ENCODE data around the gene KLHDC7B. TPM values are rescaled to one million over a fixed set of nuclear protein-coding genes. Genes with fewer than 3 reads are reported as not detected.
A peak's percentile ranks its signal among the peaks of the same experiment; 100 is the strongest.
"Not testable (repeated sequence)": the region's sequence is repeated elsewhere in the genome, so short reads cannot be mapped to it uniquely, and the experiment has no call there.

KLHDC7B gene
- polyA plus RNA-seq, 4 donors, result 0.10 to 0.28 TPM; not detected in 2

GRCh38 chr22:50530580-50530876 lies 15.2 kb upstream of the KLHDC7B start:
- H3K4me1 ChIP-seq (ENCODE audit: control insufficient read depth in 3 of 3, insufficient read depth in 2 of 3, low read depth in 1 of 3, low read length in 2 of 3), result peaks cover 0 to 52% (median 6%) of the 10 kb centered on the region in 3 donors
- H3K9me3 ChIP-seq (ENCODE audit: control insufficient read depth in 2 of 2, insufficient read depth in 1 of 2, low read depth in 1 of 2, low read length in 1 of 2), result no peaks in the 10 kb centered on the region
- peak overlapping the region; percentile 84 to 100 (median 95) for H3K27ac ChIP-seq (ENCODE audit: low read depth in 1 of 3, low read length in 2 of 3)
- peak overlapping the region; percentile 45 to 76 (median 57) for H3K4me3 ChIP-seq (ENCODE audit: low read depth in 1 of 3, low read length in 3 of 3)
- peaks cover 0 to 3% (median 0%) of the 10 kb centered on the region in 3 donors for H3K36me3 ChIP-seq (ENCODE audit: control insufficient read depth in 3 of 3, insufficient read depth in 2 of 3, low read depth in 1 of 3, low read length in 3 of 3)
- FAIRE-seq (no peak), DNase-seq (no peak)
- H3K27me3 ChIP-seq (ENCODE audit: control insufficient read depth in 3 of 3, insufficient read depth in 3 of 3, low read length in 3 of 3), result peaks cover 0 to 37% (median 0%) of the 10 kb centered on the region in 3 donors
- WGBS, 3 donors, result 0 to 2% (median 0%) methylated on average over 14 to 21 of the region's 21 CpGs

- DNase-seq (peak; percentile 91 to 93), FAIRE-seq (no peak)
- H3K4me3 ChIP-seq (ENCODE audit: low read depth in 1 of 3, low read length in 3 of 3), result peak overlapping the region; percentile 45 to 76 (median 57)
- peaks cover 0 to 37% (median 0%) of the 10 kb centered on the region in 3 donors for H3K27me3 ChIP-seq (ENCODE audit: control insufficient read depth in 3 of 3, insufficient read depth in 3 of 3, low read length in 3 of 3)
- peak overlapping the region; percentile 84 to 100 (median 95) for H3K27ac ChIP-seq (ENCODE audit: low read depth in 1 of 3, low read length in 2 of 3)
- peaks cover 0 to 52% (median 6%) of the 10 kb centered on the region in 3 donors for H3K4me1 ChIP-seq (ENCODE audit: control insufficient read depth in 3 of 3, insufficient read depth in 2 of 3, low read depth in 1 of 3, low read length in 2 of 3)
- H3K36me3 ChIP-seq (ENCODE audit: control insufficient read depth in 3 of 3, insufficient read depth in 2 of 3, low read depth in 1 of 3, low read length in 3 of 3), result peaks cover 0 to 3% (median 0%) of the 10 kb centered on the region in 3 donors
- 1 to 2% (median 1%) methylated on average over 48 to 53 of the region's 53 CpGs for WGBS, 3 donors
- no peaks in the 10 kb centered on the region for H3K9me3 ChIP-seq (ENCODE audit: control insufficient read depth in 2 of 2, insufficient read depth in 1 of 2, low read depth in 1 of 2, low read length in 1 of 2)
These were observed 14.7 kb upstream of the KLHDC7B start for GRCh38 chr22:50530877-50531545.

GRCh38 chr22:50531546-50531961 lies 14.1 kb upstream of the KLHDC7B start:
- H3K4me3 ChIP-seq (ENCODE audit: low read depth in 1 of 3, low read length in 3 of 3), result peak overlapping the region; percentile 45 to 76 (median 57)
- peaks cover 0 to 50% (median 6%) of the 10 kb centered on the region in 3 donors for H3K4me1 ChIP-seq (ENCODE audit: control insufficient read depth in 3 of 3, insufficient read depth in 2 of 3, low read depth in 1 of 3, low read length in 2 of 3)
- peaks cover 0 to 3% (median 0%) of the 10 kb centered on the region in 3 donors for H3K36me3 ChIP-seq (ENCODE audit: control insufficient read depth in 3 of 3, insufficient read depth in 2 of 3, low read depth in 1 of 3, low read length in 3 of 3)
- no peaks in the 10 kb centered on the region for H3K9me3 ChIP-seq (ENCODE audit: control insufficient read depth in 2 of 2, insufficient read depth in 1 of 2, low read depth in 1 of 2, low read length in 1 of 2)
- peak overlapping the region; percentile 84 to 100 (median 95) for H3K27ac ChIP-seq (ENCODE audit: low read depth in 1 of 3, low read length in 2 of 3)
- WGBS, 3 donors, result 1% methylated on average over 14 to 44 of the region's 44 CpGs
- FAIRE-seq, result no peak
- peaks cover 0 to 37% (median 0%) of the 10 kb centered on the region in 3 donors for H3K27me3 ChIP-seq (ENCODE audit: control insufficient read depth in 3 of 3, insufficient read depth in 3 of 3, low read length in 3 of 3)
- peak; percentile 62 to 78 for DNase-seq

GRCh38 chr22:50531962-50532674 lies 13.6 kb upstream of the KLHDC7B start:
- FAIRE-seq, result no peak
- Histone ChIP-seq H3K4me3 (ENCODE audit: low read depth in 1 of 3, low read length in 3 of 3) (peak overlapping the region; percentile 45 to 76 (median 57)), H3K9me3 (ENCODE audit: control insufficient read depth in 2 of 2, insufficient read depth in 1 of 2, low read depth in 1 of 2, low read length in 1 of 2) (no peaks in the 10 kb centered on the region), H3K27me3 (ENCODE audit: control insufficient read depth in 3 of 3, insufficient read depth in 3 of 3, low read length in 3 of 3) (peaks cover 0 to 37% (median 0%) of the 10 kb centered on the region in 3 donors), H3K27ac (ENCODE audit: low read depth in 1 of 3, low read length in 2 of 3) (peak overlapping the region; percentile 84 to 100 (median 95)), H3K4me1 (ENCODE audit: control insufficient read depth in 3 of 3, insufficient read depth in 2 of 3, low read depth in 1 of 3, low read length in 2 of 3) (peaks cover 0 to 46% (median 6%) of the 10 kb centered on the region in 3 donors), H3K36me3 (ENCODE audit: control insufficient read depth in 3 of 3, insufficient read depth in 2 of 3, low read depth in 1 of 3, low read length in 3 of 3) (peaks cover 0 to 3% (median 0%) of the 10 kb centered on the region in 3 donors)
- WGBS, 3 donors, result 3 to 5% (median 5%) methylated on average over 34 to 56 of the region's 56 CpGs
- peak; percentile 74 to 85 for DNase-seq

- Histone ChIP-seq H3K9me3 (ENCODE audit: control insufficient read depth in 2 of 2, insufficient read depth in 1 of 2, low read depth in 1 of 2, low read length in 1 of 2) (no peaks in the 10 kb centered on the region), H3K4me1 (ENCODE audit: control insufficient read depth in 3 of 3, insufficient read depth in 2 of 3, low read depth in 1 of 3, low read length in 2 of 3) (peaks cover 0 to 46% (median 4%) of the 10 kb centered on the region in 3 donors), H3K4me3 (ENCODE audit: low read depth in 1 of 3, low read length in 3 of 3) (no peak overlapping the region), H3K27me3 (ENCODE audit: control insufficient read depth in 3 of 3, insufficient read depth in 3 of 3, low read length in 3 of 3) (peaks cover 0 to 37% (median 0%) of the 10 kb centered on the region in 3 donors), H3K36me3 (ENCODE audit: control insufficient read depth in 3 of 3, insufficient read depth in 2 of 3, low read depth in 1 of 3, low read length in 3 of 3) (no peaks in the 10 kb centered on the region), H3K27ac (ENCODE audit: low read depth in 1 of 3, low read length in 2 of 3) (peak overlapping the region in 1 of 3 donors; percentile 78)
- 65 to 73% (median 70%) methylated on average over 19 of the region's 19 CpGs for WGBS, 3 donors
- FAIRE-seq (no peak), DNase-seq (no peak)
These were observed 12.6 kb upstream of the KLHDC7B start for GRCh38 chr22:50532824-50533796.

GRCh38 chr22:50533856-50534711 lies 11.6 kb upstream of the KLHDC7B start:
- H3K9me3 ChIP-seq (ENCODE audit: control insufficient read depth in 2 of 2, insufficient read depth in 1 of 2, low read depth in 1 of 2, low read length in 1 of 2); H3K4me3 ChIP-seq (ENCODE audit: low read depth in 1 of 3, low read length in 3 of 3); DNase-seq; H3K36me3 ChIP-seq (ENCODE audit: control insufficient read depth in 3 of 3, insufficient read depth in 2 of 3, low read depth in 1 of 3, low read length in 3 of 3); FAIRE-seq: not testable (repeated sequence)
- WGBS, 3 donors, result 53 to 68% (median 60%) methylated on average over 21 of the region's 21 CpGs
- Histone ChIP-seq H3K27me3 (ENCODE audit: control insufficient read depth in 3 of 3, insufficient read depth in 3 of 3, low read length in 3 of 3) (peaks cover 0 to 36% (median 0%) of the 10 kb centered on the region in 3 donors), H3K4me1 (ENCODE audit: control insufficient read depth in 3 of 3, insufficient read depth in 2 of 3, low read depth in 1 of 3, low read length in 2 of 3) (peaks cover 2 to 49% (median 3%) of the 10 kb centered on the region in 3 donors), H3K27ac (ENCODE audit: low read depth in 1 of 3, low read length in 2 of 3) (peak overlapping the region in 1 of 3 donors; percentile 78)

GRCh38 chr22:50535113-50535512 lies 10.6 kb upstream of the KLHDC7B start:
- H3K4me1 ChIP-seq (ENCODE audit: control insufficient read depth in 3 of 3, insufficient read depth in 2 of 3, low read depth in 1 of 3, low read length in 2 of 3), result peaks cover 0 to 46% (median 5%) of the 10 kb centered on the region in 3 donors
- no peaks in the 10 kb centered on the region for H3K36me3 ChIP-seq (ENCODE audit: control insufficient read depth in 3 of 3, insufficient read depth in 2 of 3, low read depth in 1 of 3, low read length in 3 of 3)
- FAIRE-seq (no peak), DNase-seq (no peak)
- no peak overlapping the region for H3K4me3 ChIP-seq (ENCODE audit: low read depth in 1 of 3, low read length in 3 of 3)
- peak overlapping the region in 1 of 3 donors; percentile 43 for H3K27ac ChIP-seq (ENCODE audit: low read depth in 1 of 3, low read length in 2 of 3)
- 84 to 89% (median 89%) methylated on average over 7 to 8 of the region's 8 CpGs for WGBS, 3 donors
- peaks cover 0 to 33% (median 0%) of the 10 kb centered on the region in 3 donors for H3K27me3 ChIP-seq (ENCODE audit: control insufficient read depth in 3 of 3, insufficient read depth in 3 of 3, low read length in 3 of 3)
- no peaks in the 10 kb centered on the region for H3K9me3 ChIP-seq (ENCODE audit: control insufficient read depth in 2 of 2, insufficient read depth in 1 of 2, low read depth in 1 of 2, low read length in 1 of 2)
